Hematopoietic multipotent progenitor cell treated with erythropoietin and hydrocortisone succinate and interleukin-3 and kit ligand, for 6 days (in vitro differentiated cells): Measurements from ENCODE around the gene WNT3A.

Experiments used
- DNase-seq: peaks from one replicate; pipeline ENCODE4 v3.0.0-alpha.2; 2015

Gene WNT3A

DNA sequence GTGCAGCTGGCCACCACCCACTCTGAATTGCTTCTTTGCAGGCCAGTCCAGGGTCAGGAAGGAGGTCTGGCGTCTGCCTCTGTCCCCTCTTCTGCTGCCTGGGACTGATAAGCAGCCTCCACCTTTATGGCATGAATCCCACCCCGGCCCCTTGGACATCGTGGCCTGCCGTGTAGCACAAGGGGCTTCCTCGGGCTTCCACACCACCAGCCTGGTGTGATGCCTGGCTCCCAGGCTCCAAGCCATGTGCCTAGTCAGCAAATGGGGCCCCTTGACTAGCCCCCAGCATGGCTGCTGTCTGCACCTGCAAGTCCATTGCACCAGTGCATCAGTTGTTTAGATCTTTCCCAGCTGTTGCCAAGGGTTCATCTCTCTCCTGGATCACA lies 65.9 kb downstream of the WNT3A start:
- DNase-seq = no peak

DNA sequence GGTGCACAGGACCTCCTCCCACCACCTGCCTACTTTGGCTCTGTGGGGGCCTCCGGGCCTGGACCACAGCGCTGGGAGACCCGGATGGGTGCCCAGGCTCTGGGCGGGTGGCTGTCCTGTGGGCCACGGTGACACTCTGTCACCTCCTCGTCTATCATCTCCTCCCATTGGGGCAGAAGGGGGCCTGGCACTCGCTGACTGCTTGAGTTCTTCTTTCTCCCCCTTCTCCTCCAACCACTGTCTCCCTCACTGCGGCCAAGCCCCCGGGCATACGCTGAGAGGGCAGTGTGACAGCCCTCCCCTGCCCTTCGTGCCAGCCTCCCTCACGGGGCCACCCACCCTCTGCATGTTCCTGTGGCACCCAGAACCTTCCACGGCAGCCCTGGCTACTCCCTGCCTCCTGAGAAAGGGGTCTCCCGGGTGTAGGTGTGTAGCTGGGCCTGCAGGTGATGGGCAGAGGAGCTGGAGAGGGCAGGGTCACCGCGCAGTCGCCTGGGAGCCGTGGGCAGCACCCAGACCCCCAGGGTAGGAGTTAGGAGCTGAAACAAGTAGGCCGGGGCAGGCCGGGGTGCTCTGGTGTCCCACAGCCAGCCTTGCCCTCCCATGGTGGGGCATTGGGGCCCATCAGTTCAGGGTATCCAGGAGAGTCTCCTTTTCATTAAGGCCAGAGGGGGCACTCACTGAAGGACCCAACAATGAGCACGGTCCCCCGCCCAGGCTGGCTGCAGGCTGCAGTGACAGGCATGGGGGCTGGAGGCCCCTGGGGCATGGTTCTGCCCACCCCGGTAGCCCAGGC lies 66.5 kb downstream of the WNT3A start:
- no peak for DNase-seq

DNA sequence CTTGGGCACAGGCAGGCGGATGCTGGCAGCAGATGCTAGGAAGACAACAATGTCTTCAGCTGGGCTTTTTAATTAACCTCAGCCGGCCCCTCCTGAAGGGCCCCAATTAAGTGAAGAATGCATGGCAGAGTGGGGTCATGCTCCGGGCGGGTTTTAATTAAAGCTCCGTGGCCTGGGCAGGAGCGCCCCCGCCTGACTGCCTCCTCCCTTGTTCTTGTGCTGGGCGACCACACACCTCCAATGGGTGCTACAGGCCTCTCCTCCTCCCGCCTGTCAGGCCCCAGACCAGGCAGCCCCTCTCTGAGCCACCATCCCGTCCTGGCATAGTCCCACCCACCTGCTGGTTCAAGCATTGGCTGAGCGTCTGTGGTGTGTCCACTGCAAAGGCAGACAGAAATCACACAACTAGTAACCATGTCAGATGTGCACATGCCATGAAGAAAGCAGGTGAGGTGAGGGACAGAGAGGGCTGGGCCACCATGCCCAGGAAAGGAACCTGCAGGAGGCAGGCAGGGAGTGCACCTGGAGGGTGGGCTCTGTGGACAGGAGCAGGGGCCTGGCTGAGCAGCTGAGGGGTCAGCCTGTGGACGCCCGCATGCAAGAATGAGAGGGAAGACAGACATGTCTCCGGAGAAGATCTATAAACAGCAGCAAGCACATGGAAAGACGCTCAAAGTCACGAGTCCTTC lies 67.2 kb downstream of the WNT3A start:
- DNase-seq = peak; percentile 41

GRCh38 chr1:228074954-228075730 lies 68.3 kb downstream of the WNT3A start:
- no peak for DNase-seq

GRCh38 chr1:228075801-228076271 lies 69.0 kb downstream of the WNT3A start:
- DNase-seq = no peak

GRCh38 chr1:228076796-228077430 lies 70.1 kb downstream of the WNT3A start:
- no peak for DNase-seq

DNA sequence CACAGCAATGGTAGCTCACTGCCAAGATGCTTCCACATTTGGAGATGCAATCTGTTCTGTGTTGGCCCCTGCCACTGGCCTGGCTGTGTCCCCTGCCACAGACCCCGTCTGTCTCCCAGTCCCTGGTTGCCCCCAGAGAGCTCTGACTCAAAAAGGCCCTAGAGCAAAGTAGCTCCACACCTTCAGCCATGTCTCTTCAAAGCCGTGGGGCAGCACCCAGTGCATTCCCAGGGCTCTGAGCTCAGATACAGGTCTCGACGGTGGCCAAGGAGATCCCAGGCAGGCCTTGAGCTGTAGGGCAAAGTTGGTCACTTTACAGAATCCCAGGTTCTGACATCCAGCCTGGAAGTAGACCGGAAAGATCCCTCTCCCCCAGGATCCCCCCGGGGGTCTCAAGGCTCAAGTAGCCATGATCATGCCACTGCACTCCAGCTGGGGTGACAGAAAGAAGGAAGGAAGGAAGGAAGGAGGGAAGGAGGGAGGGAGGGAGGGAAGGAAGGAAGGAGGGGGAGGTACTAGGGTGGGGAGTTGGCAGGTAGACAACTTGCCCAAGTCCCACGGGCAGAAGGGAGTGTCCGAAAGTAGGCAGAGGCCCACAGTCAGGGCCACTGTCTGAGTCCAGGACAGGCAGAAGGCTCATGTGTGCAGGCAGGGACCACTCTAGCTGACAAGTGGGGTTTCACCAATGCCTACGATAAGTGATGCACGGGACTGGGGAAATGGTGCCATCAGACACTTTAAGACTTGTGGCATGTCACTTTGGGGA lies 71.0 kb downstream of the WNT3A start:
- no peak for DNase-seq

- no peak for DNase-seq
Measured at GRCh38 chr1:228079013-228079412, 72.2 kb downstream of the WNT3A start.

DNA sequence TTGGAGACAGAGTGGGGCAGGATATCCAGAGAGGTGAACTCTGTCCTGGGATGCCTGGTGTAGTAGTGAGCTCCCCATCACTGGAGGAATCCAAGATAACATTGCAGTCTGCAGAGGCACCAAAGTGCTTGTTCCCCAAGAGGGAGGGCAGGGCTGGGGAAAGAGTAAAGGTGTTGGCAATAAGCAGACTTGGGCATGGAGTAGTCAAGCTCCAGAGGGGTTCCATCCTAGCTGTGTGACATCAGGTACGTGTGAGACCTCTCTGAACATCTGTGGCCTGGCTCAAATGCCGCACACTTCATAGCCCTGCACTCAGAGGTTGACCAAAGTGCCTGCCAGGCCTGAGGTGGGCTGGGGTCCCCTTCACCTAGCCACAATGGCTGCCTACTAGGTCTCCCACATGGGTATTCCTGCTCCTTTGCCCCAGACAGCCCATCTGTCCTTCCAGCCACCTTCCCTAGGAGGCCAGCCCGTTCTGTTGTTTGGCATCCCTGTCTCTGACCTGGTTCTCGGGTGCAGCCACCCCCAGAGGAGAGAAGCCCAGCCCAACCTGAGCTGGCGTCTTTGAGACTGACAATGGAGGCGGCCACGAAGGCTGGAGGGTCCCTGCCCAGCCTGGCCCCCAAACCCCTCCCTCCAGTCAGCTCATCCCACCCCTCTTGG lies 72.9 kb downstream of the WNT3A start:
- no peak for DNase-seq

- no peak for DNase-seq
Measured at GRCh38 chr1:228081144-228081543, 74.3 kb downstream of the WNT3A start.

DNA sequence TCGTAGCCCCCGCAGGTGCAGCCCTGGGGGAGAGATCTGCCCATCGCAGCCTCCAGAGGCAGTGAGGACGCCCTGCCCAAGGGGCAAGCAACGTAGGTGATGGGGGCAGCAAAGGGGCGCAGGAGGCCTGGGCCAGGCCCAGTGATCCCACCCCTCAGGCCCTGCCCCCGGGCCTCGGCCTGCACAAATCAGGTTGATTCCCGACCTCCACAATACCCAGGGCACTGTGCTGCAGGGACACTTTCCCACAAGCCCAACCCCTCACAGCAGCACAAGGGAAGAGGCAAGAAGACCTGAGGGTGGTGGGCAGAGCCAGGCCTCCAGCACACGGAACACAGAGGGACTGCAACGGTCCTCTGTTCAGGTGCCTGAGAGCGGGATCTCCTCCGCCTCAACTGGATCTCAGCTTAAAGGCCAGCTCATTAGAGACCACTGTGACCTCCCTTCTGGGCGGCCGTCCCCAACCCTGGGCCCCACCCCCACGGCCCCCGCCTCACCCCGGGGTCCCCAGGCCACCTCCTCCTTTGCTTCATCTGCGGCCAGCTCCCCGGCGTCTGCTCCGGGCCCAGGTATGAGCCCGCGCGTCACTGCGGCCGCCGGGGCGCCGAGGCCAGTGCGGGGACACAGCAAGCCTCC lies 74.9 kb downstream of the WNT3A start:
- DNase-seq = peak; percentile 51

DNA sequence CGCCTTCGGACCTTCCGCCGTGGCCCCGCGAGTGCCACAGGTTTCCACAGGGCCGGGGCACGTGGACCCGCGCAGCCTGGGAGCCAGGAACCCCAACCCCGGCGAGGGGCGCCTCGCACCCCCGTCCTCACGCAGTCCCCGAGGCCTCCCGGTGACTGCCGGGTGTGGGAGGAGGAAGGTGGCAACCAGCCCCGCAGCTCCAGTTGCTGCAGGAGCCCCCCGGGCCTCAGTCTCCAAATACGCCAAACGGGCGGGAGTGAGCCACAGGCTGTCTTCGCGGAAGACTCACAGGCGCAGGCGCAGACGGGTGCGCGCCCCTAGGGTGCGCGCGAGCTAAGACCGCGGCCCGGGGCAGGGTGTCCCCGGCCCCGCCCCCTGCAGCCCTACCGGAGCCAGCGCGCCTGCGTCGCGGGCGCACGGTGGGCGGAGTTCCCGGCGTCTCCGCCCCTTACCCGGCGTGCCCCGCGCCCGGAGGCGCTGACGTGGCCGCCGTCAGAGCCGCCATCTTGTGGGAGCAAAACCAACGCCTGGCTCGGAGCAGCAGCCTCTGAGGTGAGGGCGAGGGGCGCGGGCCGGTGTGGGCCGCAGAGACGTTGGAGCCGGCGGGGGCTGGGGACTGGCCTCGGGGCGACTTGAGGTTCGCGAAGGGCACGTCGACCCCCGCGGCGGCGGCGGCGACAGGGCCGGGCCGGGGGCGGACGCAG lies 75.6 kb downstream of the WNT3A start, which contains the start of gene ARF1:
ARF1 (plus strand) TSS at position 495 of the 704 bp plus-strand sequence. CDS start 14,407 bp downstream, outside the sequence.
- peak; percentile 96 for DNase-seq

GRCh38 chr1:228082918-228083870 lies 76.4 kb downstream of the WNT3A start:
- DNase-seq = peak; percentile 47

DNA sequence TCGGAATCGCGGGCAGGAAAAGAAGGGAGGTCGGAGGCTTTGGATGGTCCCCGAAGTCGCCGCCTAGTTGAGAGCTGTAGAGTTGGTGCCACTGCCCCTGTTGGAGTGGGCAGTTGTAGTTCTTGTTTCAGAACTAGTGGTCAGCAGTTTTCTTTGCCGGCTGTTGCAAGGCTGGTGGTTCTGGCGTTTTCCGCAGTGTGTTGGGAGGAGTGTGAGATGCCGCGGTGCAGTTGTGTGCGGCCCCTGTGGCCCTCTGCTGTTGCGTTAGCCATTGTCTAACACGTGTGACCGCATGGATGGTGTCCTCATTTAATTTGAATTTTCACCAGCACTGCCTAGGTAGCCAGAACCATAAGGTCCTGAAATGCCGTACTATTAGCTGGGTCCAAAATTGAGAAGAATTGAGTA lies 77.1 kb downstream of the WNT3A start:
- DNase-seq = no peak

DNA sequence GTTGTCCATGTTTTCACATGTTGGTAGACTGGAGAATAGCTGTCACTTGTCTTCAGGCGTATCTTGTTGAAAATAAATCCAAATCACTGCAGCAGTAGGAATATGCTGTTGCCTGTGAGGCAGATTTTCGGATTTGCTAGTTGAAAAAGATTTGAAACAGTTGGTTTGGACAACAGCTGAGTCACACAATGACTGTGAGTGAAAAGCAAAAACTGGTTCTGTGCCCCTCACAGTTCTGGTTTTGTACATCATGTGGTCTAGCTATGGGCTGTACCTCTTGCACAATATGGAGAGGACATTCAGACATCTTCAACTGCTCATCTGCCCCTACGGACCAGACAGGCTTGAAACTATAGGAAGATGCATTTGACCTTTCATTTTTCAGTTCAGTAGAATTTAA lies 77.5 kb downstream of the WNT3A start:
- DNase-seq = peak; percentile 60

GRCh38 chr1:228084797-228085196 lies 78.0 kb downstream of the WNT3A start:
- no peak for DNase-seq

DNA sequence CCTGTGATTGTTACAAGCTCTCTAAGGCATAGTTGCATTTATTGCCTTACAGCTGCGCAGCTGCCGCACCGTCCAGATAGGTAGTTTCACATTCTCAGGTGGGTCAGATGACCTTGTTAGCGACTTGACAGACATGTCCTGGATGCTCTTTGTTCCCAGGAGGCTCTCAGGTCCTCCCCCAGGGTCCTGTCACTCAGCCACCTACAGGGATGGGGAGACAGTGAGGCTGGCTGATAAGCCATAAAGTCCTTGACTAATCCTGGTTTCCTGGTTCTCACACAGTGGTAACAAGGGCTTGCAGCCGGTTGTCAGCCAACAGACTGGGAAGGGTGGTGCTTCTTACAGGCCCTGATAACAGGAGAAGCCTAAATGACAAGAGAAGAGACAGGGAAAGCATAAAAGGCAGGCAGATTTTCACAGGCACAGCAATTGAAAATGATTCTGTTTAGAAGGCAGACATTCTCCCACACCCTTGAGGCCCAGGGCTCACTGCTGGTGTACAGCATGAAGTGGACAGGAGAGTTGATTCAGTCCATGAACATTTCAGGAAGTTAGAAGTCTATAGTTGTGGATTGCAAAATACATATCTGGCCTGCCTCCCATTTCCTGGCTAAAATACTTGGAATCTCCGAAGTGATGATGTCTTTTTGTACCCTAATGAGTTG lies 78.6 kb downstream of the WNT3A start:
- DNase-seq = peak; percentile 88

DNA sequence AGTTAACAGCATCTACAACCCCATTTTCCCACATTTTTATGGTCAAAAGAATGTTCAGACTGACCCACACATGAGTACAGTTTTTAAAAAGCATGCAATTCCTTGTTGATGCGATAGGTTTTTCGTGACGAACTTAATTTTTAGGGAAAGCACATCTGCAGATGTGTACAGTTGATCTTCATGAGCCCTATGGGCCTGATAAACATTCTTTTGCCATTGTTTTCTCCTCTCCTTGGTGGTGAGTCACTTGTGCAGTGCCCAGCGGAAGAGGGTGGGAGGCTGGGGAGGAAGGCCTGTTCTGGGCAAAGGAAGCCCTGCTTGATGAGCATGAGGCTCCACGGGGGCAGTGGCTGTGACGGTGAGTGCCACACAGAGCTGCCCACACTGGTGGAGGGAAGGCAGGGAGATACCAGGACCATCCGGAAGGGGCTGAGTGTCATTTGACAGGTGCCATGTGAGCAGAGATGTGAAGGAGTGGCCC lies 81.0 kb downstream of the WNT3A start:
- peak; percentile 64 for DNase-seq
